IPS-18c (cell line): Measurements from ENCODE around the gene LTBP2.

Source experiments
- H3K4me3 ChIP-seq: 2 replicates; pipeline ENCODE4 v1.7.0; 2013; ENCODE audit warnings: low read depth, mild to moderate bottlenecking, low read length, moderate library complexity; ENCODE audit not compliant: insufficient read depth
- H3K9me3 ChIP-seq: one replicate; pipeline ENCODE4 v1.6.1; 2013; ENCODE audit warnings: mild to moderate bottlenecking, low read length, moderate library complexity; ENCODE audit not compliant: control insufficient read depth, insufficient read depth

LTBP2 gene

DNA sequence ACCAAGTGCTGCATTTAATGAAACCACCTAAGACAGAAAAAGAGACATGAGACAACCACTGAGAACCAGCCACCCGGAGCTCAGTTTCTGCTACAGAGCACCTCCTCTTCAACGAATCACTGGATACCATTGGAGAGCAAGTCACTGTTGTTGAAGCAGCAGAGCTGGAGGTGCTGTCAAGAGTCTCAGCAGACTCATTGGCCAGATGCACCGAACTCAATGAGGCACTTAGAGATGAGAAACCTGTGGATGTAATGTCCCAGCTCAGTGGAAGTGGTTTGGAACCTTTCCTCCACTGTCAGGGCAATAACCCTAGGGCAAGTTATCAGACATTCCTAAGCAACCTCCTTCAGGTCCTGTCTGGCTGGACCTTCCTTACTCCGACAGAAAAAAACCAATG is 132.0 kb downstream of the LTBP2 start:
- Histone ChIP-seq H3K9me3 (no peaks in the 10 kb centered on the region), H3K4me3 (no peak overlapping the region)

- H3K4me3 ChIP-seq = no peak overlapping the region
- H3K9me3 ChIP-seq = no peaks in the 10 kb centered on the region
Measured at GRCh38 chr14:74478996-74479635, 132.9 kb downstream of the LTBP2 start.

DNA sequence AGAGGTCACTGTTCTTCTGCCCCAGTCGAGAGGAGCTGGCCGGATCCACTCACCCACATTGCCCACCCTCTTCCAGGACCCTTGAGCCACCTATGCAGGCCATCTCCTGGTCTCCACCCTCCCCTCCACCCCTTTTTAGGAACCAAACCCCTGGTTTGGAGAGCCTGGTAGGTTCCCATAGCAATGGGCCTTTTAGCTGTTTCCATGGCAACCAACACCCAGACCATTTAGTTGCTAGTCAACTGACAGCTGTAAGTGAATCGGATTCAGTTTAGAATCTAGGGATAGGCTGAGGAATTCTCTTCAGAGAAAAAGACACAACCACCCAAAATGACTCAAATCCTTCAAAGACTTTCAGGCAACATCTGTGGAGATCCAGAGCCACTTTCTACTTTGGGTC is 135.4 kb downstream of the LTBP2 start:
- no peaks in the 10 kb centered on the region for H3K9me3 ChIP-seq
- H3K4me3 ChIP-seq = no peak overlapping the region

- H3K4me3 ChIP-seq = no peak overlapping the region
- no peaks in the 10 kb centered on the region for H3K9me3 ChIP-seq
Measured at GRCh38 chr14:74476107-74476506, 135.9 kb downstream of the LTBP2 start.

GRCh38 chr14:74475678-74476077 is 136.4 kb downstream of the LTBP2 start:
- H3K9me3 ChIP-seq = no peaks in the 10 kb centered on the region
- no peak overlapping the region for H3K4me3 ChIP-seq

DNA sequence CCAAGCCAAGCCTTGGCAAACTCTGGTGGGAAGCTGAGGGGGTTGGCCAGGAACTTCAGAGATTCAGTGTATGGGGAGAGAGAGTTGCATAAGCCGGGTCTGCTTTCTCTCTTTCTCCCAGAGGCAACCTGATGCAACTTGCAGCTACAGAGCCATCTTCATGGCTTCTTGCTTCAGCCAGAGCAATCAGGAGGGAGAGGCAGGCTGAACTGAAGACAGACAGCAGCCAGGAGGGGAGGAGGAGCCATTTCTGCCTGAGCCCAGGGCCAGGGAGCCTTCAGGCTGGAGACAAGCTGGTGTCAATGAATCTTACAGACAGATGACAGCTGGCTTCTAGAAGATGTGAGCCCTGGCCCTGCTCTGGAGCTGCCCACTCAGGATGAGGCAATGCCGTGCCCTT is 137.7 kb downstream of the LTBP2 start:
- Histone ChIP-seq H3K4me3 (no peak overlapping the region), H3K9me3 (no peaks in the 10 kb centered on the region)

GRCh38 chr14:74472601-74473000 is 139.4 kb downstream of the LTBP2 start:
- Histone ChIP-seq H3K4me3 (no peak overlapping the region), H3K9me3 (no peaks in the 10 kb centered on the region)

- no peak overlapping the region for H3K4me3 ChIP-seq
- no peaks in the 10 kb centered on the region for H3K9me3 ChIP-seq
Measured at GRCh38 chr14:74469548-74470518, 142.2 kb downstream of the LTBP2 start.

- Histone ChIP-seq H3K9me3 (no peaks in the 10 kb centered on the region), H3K4me3 (no peak overlapping the region)
Measured at GRCh38 chr14:74468513-74468912, 143.5 kb downstream of the LTBP2 start.

- no peaks in the 10 kb centered on the region for H3K9me3 ChIP-seq
- H3K4me3 ChIP-seq = no peak overlapping the region
Measured at GRCh38 chr14:74465335-74465734, 146.7 kb downstream of the LTBP2 start.

DNA sequence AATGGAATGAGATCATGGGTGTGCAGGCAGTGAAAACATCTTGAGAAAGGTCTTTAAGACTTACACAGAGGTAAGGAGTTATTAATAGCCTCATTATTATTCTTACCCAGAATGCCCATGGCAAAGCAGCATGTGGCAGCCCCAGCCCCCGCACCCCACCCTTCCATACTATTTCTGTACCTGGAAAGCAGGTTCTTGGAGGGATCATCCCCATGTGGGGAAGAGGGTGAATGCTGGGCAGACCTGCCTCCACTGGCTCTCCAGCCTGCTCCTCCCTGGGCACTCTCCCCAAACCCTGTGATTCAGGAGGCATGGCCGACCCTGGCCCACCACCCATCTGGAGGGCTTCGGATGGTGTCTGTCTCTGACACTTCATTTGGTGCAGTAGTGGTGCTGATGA is 147.3 kb downstream of the LTBP2 start:
- Histone ChIP-seq H3K4me3 (no peak overlapping the region), H3K9me3 (no peaks in the 10 kb centered on the region)

GRCh38 chr14:74463697-74464096 is 148.3 kb downstream of the LTBP2 start:
- Histone ChIP-seq H3K4me3 (no peak overlapping the region), H3K9me3 (peaks cover 2% of the 10 kb centered on the region)

- Histone ChIP-seq H3K4me3 (no peak overlapping the region), H3K9me3 (peaks cover 2% of the 10 kb centered on the region)
Measured at GRCh38 chr14:74462993-74463392, 149.0 kb downstream of the LTBP2 start.

DNA sequence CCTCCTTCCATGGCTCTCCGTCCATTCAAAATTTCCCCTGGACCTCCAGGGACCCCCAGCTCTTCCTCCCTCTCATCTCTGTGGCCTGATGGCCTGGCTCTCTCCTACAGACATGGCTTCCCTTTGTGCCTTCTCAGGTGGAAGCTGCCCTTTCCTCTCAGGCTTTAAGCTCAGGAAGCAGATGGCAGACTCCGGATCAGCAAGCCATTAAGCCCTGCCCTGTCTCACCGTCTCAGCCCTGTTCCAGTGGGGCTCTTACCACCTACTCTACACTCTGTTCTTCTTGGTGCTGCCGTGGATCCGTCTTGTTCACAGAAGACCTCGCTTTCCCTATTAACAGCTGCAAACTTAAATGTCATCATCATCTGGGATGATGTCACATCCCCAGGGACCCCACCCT is 152.1 kb downstream of the LTBP2 start:
- Histone ChIP-seq H3K9me3 (peaks cover 2% of the 10 kb centered on the region), H3K4me3 (no peak overlapping the region)

GRCh38 chr14:74459289-74459946 is 152.6 kb downstream of the LTBP2 start:
- no peak overlapping the region for H3K4me3 ChIP-seq
- H3K9me3 ChIP-seq = peaks cover 2% of the 10 kb centered on the region

DNA sequence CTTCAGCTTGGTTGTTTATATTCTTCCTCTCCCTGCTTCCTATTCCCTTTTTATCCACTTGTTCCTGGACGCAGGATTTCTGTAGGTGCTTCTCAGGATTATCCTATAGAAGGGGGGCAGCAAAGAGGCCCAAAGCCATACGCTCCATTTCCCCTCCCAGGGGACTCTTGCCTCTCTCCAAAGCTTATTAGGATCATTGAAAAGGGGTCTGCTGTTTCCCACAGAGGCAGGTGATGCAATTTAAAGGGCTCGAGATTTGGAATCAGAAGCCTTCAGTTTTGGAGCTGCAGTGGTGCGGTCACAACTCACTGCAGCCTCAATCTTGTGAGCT is 154.5 kb downstream of the LTBP2 start:
- no peak overlapping the region for H3K4me3 ChIP-seq
- H3K9me3 ChIP-seq = peaks cover 2% of the 10 kb centered on the region

- H3K9me3 ChIP-seq = peaks cover 2% of the 10 kb centered on the region
Measured at GRCh38 chr14:74456684-74457564, 155.1 kb downstream of the LTBP2 start.

More at GRCh38 chr14:74456684-74457564, 155.1 kb downstream of the LTBP2 start:
- no peak overlapping the region for H3K4me3 ChIP-seq
